ENCODE data around the gene GANAB. TPM values are rescaled to one million over a fixed set of nuclear protein-coding genes. Genes with fewer than 3 reads are reported as not detected.
A peak's percentile ranks its signal among the peaks of the same experiment; 100 is the strongest.

Gene GANAB
- total and polyA plus RNA-seq, 4 donors: 104 to 266 (median 168) TPM

- Histone ChIP-seq H3K36me3 (ENCODE audit: control insufficient read depth in 4 of 4, insufficient read depth in 4 of 4, low read length in 4 of 4) (peaks cover 0 to 19% (median 8%) of the 10 kb centered on the region in 4 donors), H3K27me3 (ENCODE audit: control insufficient read depth in 3 of 3, insufficient read depth in 3 of 3, low read length in 2 of 3) (no peaks in the 10 kb centered on the region), H3K9me3 (ENCODE audit: control insufficient read depth in 4 of 4, insufficient read depth in 3 of 4, low read length in 3 of 4) (no peaks in the 10 kb centered on the region), H3K4me1 (ENCODE audit: control insufficient read depth in 5 of 5, insufficient read depth in 5 of 5, low read length in 5 of 5) (peaks cover 5 to 14% (median 7%) of the 10 kb centered on the region in 5 donors), H3K4me3 (no peak overlapping the region), H3K9ac (ENCODE audit: insufficient read depth in 1 of 2, low read length in 2 of 2) (no peak overlapping the region), H3K27ac (ENCODE audit: low read depth in 1 of 2, low read length in 1 of 2) (no peak overlapping the region)
- TF ChIP-seq CTCF (IDR thresholded peaks at IDR 0.05; ENCODE audit: control extremely low read depth, extremely low read depth): no peak
- DNase-seq: no peak
- no peak for ATAC-seq (ENCODE audit: insufficient read depth, low FRiP score)
- 90 to 96% methylated on average over 2 of the region's 2 CpGs for WGBS, 2 donors
Measured at GRCh38 chr11:62673196-62673525, 26.7 kb upstream of the GANAB start.

DNA sequence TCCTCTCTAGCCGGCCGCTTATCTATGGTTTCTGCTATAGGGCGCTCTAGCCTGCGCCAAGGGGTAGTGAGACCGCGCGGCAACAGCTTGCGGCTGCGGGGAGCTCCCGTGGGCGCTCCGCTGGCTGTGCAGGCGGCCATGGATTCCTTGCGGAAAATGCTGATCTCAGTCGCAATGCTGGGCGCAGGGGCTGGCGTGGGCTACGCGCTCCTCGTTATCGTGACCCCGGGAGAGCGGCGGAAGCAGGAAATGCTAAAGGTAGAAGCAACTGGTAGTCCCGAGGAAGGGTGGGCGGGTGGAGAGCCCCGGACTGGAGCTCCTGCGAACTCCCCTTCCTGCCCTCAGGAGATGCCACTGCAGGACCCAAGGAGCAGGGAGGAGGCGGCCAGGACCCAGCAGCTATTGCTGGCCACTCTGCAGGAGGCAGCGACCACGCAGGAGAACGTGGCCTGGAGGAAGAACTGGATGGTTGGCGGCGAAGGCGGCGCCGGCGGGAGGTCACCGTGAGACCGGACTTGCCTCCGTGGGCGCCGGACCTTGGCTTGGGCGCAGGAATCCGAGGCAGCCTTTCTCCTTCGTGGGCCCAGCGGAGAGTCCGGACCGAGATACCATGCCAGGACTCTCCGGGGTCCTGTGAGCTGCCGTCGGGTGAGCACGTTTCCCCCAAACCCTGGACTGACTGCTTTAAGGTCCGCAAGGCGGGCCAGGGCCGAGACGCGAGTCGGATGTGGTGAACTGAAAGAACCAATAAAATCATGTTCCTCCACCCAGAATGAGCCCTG, 25.4 kb upstream of the GANAB start, which contains the start of the genes LBHD1 and UQCC3:
Gene LBHD1, minus strand, starts transcription at position 660 of the 782 bp plus-strand sequence. CDS start 2,236 bp downstream, outside the sequence.
Gene UQCC3, plus strand, starts transcription at position 66 of the 782 bp plus-strand sequence. Its CDS starts 73 bp downstream, at position 139.
- no peaks in the 10 kb centered on the region for H3K27me3 ChIP-seq (ENCODE audit: control insufficient read depth in 3 of 3, insufficient read depth in 3 of 3, low read length in 2 of 3)
- peak; percentile 83 to 94 (median 86) for DNase-seq
- peak within 1 kb of the TSS; percentile 76 to 89 for H3K27ac ChIP-seq (ENCODE audit: low read depth in 1 of 2, low read length in 1 of 2)
- ATAC-seq (ENCODE audit: insufficient read depth, low FRiP score): peak; percentile 83
- TF ChIP-seq CTCF (IDR thresholded peaks at IDR 0.05; ENCODE audit: control extremely low read depth, extremely low read depth): no peak
- peak within 1 kb of the TSS; percentile 86 to 95 for H3K9ac ChIP-seq (ENCODE audit: insufficient read depth in 1 of 2, low read length in 2 of 2)
- H3K4me1 ChIP-seq (ENCODE audit: control insufficient read depth in 5 of 5, insufficient read depth in 5 of 5, low read length in 5 of 5): peaks cover 5 to 16% (median 11%) of the 10 kb centered on the region in 5 donors
- peak within 1 kb of the TSS; percentile 65 for H3K4me3 ChIP-seq
- no peaks in the 10 kb centered on the region for H3K9me3 ChIP-seq (ENCODE audit: control insufficient read depth in 4 of 4, insufficient read depth in 3 of 4, low read length in 3 of 4)
- peaks cover 0 to 16% (median 11%) of the 10 kb centered on the region in 4 donors for H3K36me3 ChIP-seq (ENCODE audit: control insufficient read depth in 4 of 4, insufficient read depth in 4 of 4, low read length in 4 of 4)
- 0% methylated on average over 58 to 59 of the region's 59 CpGs for WGBS, 2 donors

- Histone ChIP-seq H3K4me1 (ENCODE audit: control insufficient read depth in 5 of 5, insufficient read depth in 5 of 5, low read length in 5 of 5) (peaks cover 11 to 20% (median 17%) of the 10 kb centered on the region in 5 donors), H3K4me3 (peak overlapping the region; percentile 65), H3K9ac (ENCODE audit: insufficient read depth in 1 of 2, low read length in 2 of 2) (peak overlapping the region; percentile 86 to 95), H3K36me3 (ENCODE audit: control insufficient read depth in 4 of 4, insufficient read depth in 4 of 4, low read length in 4 of 4) (peaks cover 0 to 20% (median 13%) of the 10 kb centered on the region in 4 donors), H3K9me3 (ENCODE audit: control insufficient read depth in 4 of 4, insufficient read depth in 3 of 4, low read length in 3 of 4) (no peaks in the 10 kb centered on the region), H3K27me3 (ENCODE audit: control insufficient read depth in 3 of 3, insufficient read depth in 3 of 3, low read length in 2 of 3) (no peaks in the 10 kb centered on the region), H3K27ac (ENCODE audit: low read depth in 1 of 2, low read length in 1 of 2) (peak overlapping the region; percentile 76 to 89)
- ATAC-seq (ENCODE audit: insufficient read depth, low FRiP score) (peak; percentile 6), DNase-seq (no peak)
- TF ChIP-seq CTCF (IDR thresholded peaks at IDR 0.05; ENCODE audit: control extremely low read depth, extremely low read depth): no peak
- WGBS, 2 donors: 1 to 2% methylated on average over 17 of the region's 17 CpGs
Measured at GRCh38 chr11:62671236-62671607, 24.8 kb upstream of the GANAB start.
